ENCODE measurements around the gene CEP250.

The CEP250 gene

GRCh38 chr20:35499271-35499670 is 43.9 kb downstream of the CEP250 start:
- TF ChIP-seq GATA3 (IDR thresholded peaks at IDR 0.05; ENCODE audit: low read depth, low read length) (no peak), GATA2 (IDR thresholded peaks at IDR 0.05; ENCODE audit: low read depth, low read length) (no peak)

GRCh38 chr20:35502352-35502751 is 47.0 kb downstream of the CEP250 start:
- TF ChIP-seq GATA2 (IDR thresholded peaks at IDR 0.05; ENCODE audit: low read depth, low read length) (no peak), GATA3 (IDR thresholded peaks at IDR 0.05; ENCODE audit: low read depth, low read length) (no peak)

- TF ChIP-seq GATA2 (IDR thresholded peaks at IDR 0.05; ENCODE audit: low read depth, low read length), result no peak
- no peak for TF ChIP-seq GATA3 (IDR thresholded peaks at IDR 0.05; ENCODE audit: low read depth, low read length)
Measured at GRCh38 chr20:35503281-35503680, 47.9 kb downstream of the CEP250 start.

- TF ChIP-seq GATA3 (IDR thresholded peaks at IDR 0.05; ENCODE audit: low read depth, low read length) (no peak), GATA2 (IDR thresholded peaks at IDR 0.05; ENCODE audit: low read depth, low read length) (no peak)
Measured at GRCh38 chr20:35503841-35504561, 48.6 kb downstream of the CEP250 start.

- TF ChIP-seq GATA2 (IDR thresholded peaks at IDR 0.05; ENCODE audit: low read depth, low read length), result no peak
- no peak for TF ChIP-seq GATA3 (IDR thresholded peaks at IDR 0.05; ENCODE audit: low read depth, low read length)
Measured at GRCh38 chr20:35504751-35505150, 49.4 kb downstream of the CEP250 start.

GRCh38 chr20:35506179-35506578 is 50.8 kb downstream of the CEP250 start:
- no peak for TF ChIP-seq GATA3 (IDR thresholded peaks at IDR 0.05; ENCODE audit: low read depth, low read length)
- no peak for TF ChIP-seq GATA2 (IDR thresholded peaks at IDR 0.05; ENCODE audit: low read depth, low read length)

GRCh38 chr20:35506872-35507638 is 51.7 kb downstream of the CEP250 start:
- TF ChIP-seq GATA3 (IDR thresholded peaks at IDR 0.05; ENCODE audit: low read depth, low read length), result no peak
- TF ChIP-seq GATA2 (IDR thresholded peaks at IDR 0.05; ENCODE audit: low read depth, low read length), result no peak

GRCh38 chr20:35508493-35509218 is 53.3 kb downstream of the CEP250 start:
- TF ChIP-seq GATA2 (IDR thresholded peaks at IDR 0.05; ENCODE audit: low read depth, low read length) (no peak), GATA3 (IDR thresholded peaks at IDR 0.05; ENCODE audit: low read depth, low read length) (no peak)

- no peak for TF ChIP-seq GATA3 (IDR thresholded peaks at IDR 0.05; ENCODE audit: low read depth, low read length)
- TF ChIP-seq GATA2 (IDR thresholded peaks at IDR 0.05; ENCODE audit: low read depth, low read length), result no peak
Measured at GRCh38 chr20:35510951-35511735, 55.7 kb downstream of the CEP250 start.

GRCh38 chr20:35511814-35512420 is 56.5 kb downstream of the CEP250 start:
- no peak for TF ChIP-seq GATA3 (IDR thresholded peaks at IDR 0.05; ENCODE audit: low read depth, low read length)

GRCh38 chr20:35514371-35514932 is 59.1 kb downstream of the CEP250 start:
- TF ChIP-seq GATA2 (IDR thresholded peaks at IDR 0.05; ENCODE audit: low read depth, low read length) (no peak), GATA3 (IDR thresholded peaks at IDR 0.05; ENCODE audit: low read depth, low read length) (no peak)

- TF ChIP-seq GATA2 (IDR thresholded peaks at IDR 0.05; ENCODE audit: low read depth, low read length), result no peak
- TF ChIP-seq GATA3 (IDR thresholded peaks at IDR 0.05; ENCODE audit: low read depth, low read length), result no peak
Measured at GRCh38 chr20:35515341-35515740, 59.9 kb downstream of the CEP250 start.
